ENCODE results near the gene ALDH1A3. TPM values are rescaled to one million over a fixed set of nuclear protein-coding genes. Genes with fewer than 3 reads are reported as not detected.

The ALDH1A3 gene
- total RNA-seq, 1 donor, result 54.6 TPM

DNA sequence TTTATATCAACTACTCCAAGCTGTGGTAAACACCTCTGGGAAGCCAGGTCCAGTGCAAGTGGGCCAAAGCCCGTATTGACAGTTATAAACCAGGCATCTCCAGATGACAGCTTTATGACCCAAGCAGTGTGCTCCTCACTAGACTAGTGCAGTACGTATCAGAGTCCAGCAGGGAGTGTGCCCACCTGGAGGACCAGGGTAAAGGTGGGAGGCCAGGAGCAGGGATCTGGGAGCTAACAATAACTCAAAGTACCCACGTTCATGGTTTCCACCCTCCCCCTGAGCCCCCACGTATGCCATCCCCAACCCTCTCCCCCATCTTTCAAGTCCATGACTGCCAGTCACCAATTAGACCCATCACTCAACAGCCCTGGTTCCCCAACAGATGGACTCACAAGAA is 27.0 kb upstream of the ALDH1A3 start:
- Histone ChIP-seq H3K36me3 (ENCODE audit: insufficient read depth, low read length) (no peaks in the 10 kb centered on the region), H3K4me2 (ENCODE audit: insufficient read depth, low read length) (no peak overlapping the region), H3K4me1 (ENCODE audit: insufficient read depth, low read length) (peaks cover 2% of the 10 kb centered on the region), H3K9me3 (ENCODE audit: low read depth, low read length) (no peaks in the 10 kb centered on the region), H3K4me3 (ENCODE audit: insufficient read depth, low read length) (no peak overlapping the region), H4K20me1 (ENCODE audit: insufficient read depth, low read length) (no peaks in the 10 kb centered on the region), H3K79me2 (ENCODE audit: insufficient read depth, low read length) (no peaks in the 10 kb centered on the region), H2AFZ (ENCODE audit: low read length) (no peak overlapping the region), H3K27me3 (ENCODE audit: insufficient read depth, low read length) (no peaks in the 10 kb centered on the region), H3K27ac (ENCODE audit: low read depth, low read length) (no peak overlapping the region)
- no peak for DNase-seq (ENCODE audit: insufficient read length, low spot score, missing footprints)
- no peak for TF ChIP-seq CTCF (IDR thresholded peaks at IDR 0.05; ENCODE audit: extremely low read depth, low read depth, low read length)

DNA sequence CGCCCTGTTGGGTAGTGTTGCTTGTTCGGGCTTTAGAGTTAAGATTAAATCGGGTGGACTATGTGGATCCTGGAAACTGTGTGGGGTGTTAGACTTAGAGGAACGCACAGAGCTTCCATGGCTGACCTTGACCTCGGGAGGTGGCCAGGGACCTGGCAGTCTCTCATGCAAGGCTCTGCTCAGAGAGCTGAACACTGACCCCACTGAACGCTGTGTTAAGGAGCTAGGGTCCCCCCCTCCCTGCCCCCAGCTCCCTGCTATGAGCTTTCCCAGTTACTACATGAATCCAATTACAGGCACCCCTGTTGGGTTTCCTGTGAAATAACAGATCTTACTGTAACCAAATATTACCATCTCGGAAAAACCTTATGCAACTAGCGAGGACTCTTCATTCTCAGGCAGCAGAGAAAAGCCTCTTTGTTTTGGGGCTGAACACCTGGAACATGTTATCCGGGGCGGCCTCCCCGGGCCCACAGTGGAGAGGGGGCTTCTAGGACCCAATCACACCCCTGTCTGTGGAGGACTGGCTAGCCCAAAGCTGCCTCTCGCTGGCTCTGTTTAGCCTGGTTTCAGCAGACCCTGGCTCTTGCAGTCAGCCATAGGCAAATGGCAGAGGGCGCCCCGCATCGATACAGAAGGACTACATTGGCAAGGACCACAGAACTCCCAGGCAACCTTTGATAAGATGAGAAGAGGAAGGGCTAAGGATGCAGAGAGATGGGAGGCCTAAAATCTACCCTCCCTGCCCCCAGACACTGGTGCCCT is 25.8 kb upstream of the ALDH1A3 start:
- Histone ChIP-seq H3K4me2 (ENCODE audit: insufficient read depth, low read length) (no peak overlapping the region), H3K36me3 (ENCODE audit: insufficient read depth, low read length) (no peaks in the 10 kb centered on the region)
- no peak for TF ChIP-seq CTCF (IDR thresholded peaks at IDR 0.05; ENCODE audit: extremely low read depth, low read depth, low read length)

GRCh38 chr15:100856867-100857266 is 22.8 kb upstream of the ALDH1A3 start:
- Histone ChIP-seq H4K20me1 (ENCODE audit: insufficient read depth, low read length) (no peaks in the 10 kb centered on the region), H3K79me2 (ENCODE audit: insufficient read depth, low read length) (no peaks in the 10 kb centered on the region), H3K4me2 (ENCODE audit: insufficient read depth, low read length) (no peak overlapping the region), H3K4me1 (ENCODE audit: insufficient read depth, low read length) (peaks cover 3% of the 10 kb centered on the region), H3K27ac (ENCODE audit: low read depth, low read length) (no peak overlapping the region), H2AFZ (ENCODE audit: low read length) (no peak overlapping the region), H3K4me3 (ENCODE audit: insufficient read depth, low read length) (no peak overlapping the region), H3K9me3 (ENCODE audit: low read depth, low read length) (no peaks in the 10 kb centered on the region), H3K36me3 (ENCODE audit: insufficient read depth, low read length) (no peaks in the 10 kb centered on the region), H3K27me3 (ENCODE audit: insufficient read depth, low read length) (no peaks in the 10 kb centered on the region)
- DNase-seq (ENCODE audit: insufficient read length, low spot score, missing footprints), result no peak
- TF ChIP-seq CTCF (IDR thresholded peaks at IDR 0.05; ENCODE audit: extremely low read depth, low read depth, low read length), result no peak

More for the DNA sequence above, 25.8 kb upstream of the ALDH1A3 start:
- H3K9me3 ChIP-seq (ENCODE audit: low read depth, low read length), result no peaks in the 10 kb centered on the region
- no peak overlapping the region for H2AFZ ChIP-seq (ENCODE audit: low read length)
- no peak overlapping the region for H3K4me3 ChIP-seq (ENCODE audit: insufficient read depth, low read length)
- no peaks in the 10 kb centered on the region for H4K20me1 ChIP-seq (ENCODE audit: insufficient read depth, low read length)
- no peak overlapping the region for H3K27ac ChIP-seq (ENCODE audit: low read depth, low read length)
- no peaks in the 10 kb centered on the region for H3K79me2 ChIP-seq (ENCODE audit: insufficient read depth, low read length)
- H3K4me1 ChIP-seq (ENCODE audit: insufficient read depth, low read length), result peaks cover 2% of the 10 kb centered on the region
- no peak for DNase-seq (ENCODE audit: insufficient read length, low spot score, missing footprints)
- H3K27me3 ChIP-seq (ENCODE audit: insufficient read depth, low read length), result no peaks in the 10 kb centered on the region

- no peak for TF ChIP-seq CTCF (IDR thresholded peaks at IDR 0.05; ENCODE audit: extremely low read depth, low read depth, low read length)
- no peak overlapping the region for H3K27ac ChIP-seq (ENCODE audit: low read depth, low read length)
- no peak overlapping the region for H3K4me2 ChIP-seq (ENCODE audit: insufficient read depth, low read length)
- H3K36me3 ChIP-seq (ENCODE audit: insufficient read depth, low read length), result no peaks in the 10 kb centered on the region
- H3K4me3 ChIP-seq (ENCODE audit: insufficient read depth, low read length), result no peak overlapping the region
- H3K27me3 ChIP-seq (ENCODE audit: insufficient read depth, low read length), result no peaks in the 10 kb centered on the region
- H4K20me1 ChIP-seq (ENCODE audit: insufficient read depth, low read length), result no peaks in the 10 kb centered on the region
- H3K4me1 ChIP-seq (ENCODE audit: insufficient read depth, low read length), result peaks cover 8% of the 10 kb centered on the region
- no peaks in the 10 kb centered on the region for H3K79me2 ChIP-seq (ENCODE audit: insufficient read depth, low read length)
- no peaks in the 10 kb centered on the region for H3K9me3 ChIP-seq (ENCODE audit: low read depth, low read length)
- no peak overlapping the region for H2AFZ ChIP-seq (ENCODE audit: low read length)
- DNase-seq (ENCODE audit: insufficient read length, low spot score, missing footprints), result no peak
Measured at GRCh38 chr15:100858294-100858693, 21.3 kb upstream of the ALDH1A3 start.
